CD4-positive, alpha-beta T cell treated with Interleukin-6 at 100 ng/mL for 8 hours (primary cell): ENCODE data around the gene GADD45A.

ENCODE experiments used
- DNase-seq: peaks from one replicate; pipeline ENCODE4 v3.0.0-alpha.2; 2020; ENCODE audit warnings: mixed read lengths, low spot score

GADD45A gene

DNA sequence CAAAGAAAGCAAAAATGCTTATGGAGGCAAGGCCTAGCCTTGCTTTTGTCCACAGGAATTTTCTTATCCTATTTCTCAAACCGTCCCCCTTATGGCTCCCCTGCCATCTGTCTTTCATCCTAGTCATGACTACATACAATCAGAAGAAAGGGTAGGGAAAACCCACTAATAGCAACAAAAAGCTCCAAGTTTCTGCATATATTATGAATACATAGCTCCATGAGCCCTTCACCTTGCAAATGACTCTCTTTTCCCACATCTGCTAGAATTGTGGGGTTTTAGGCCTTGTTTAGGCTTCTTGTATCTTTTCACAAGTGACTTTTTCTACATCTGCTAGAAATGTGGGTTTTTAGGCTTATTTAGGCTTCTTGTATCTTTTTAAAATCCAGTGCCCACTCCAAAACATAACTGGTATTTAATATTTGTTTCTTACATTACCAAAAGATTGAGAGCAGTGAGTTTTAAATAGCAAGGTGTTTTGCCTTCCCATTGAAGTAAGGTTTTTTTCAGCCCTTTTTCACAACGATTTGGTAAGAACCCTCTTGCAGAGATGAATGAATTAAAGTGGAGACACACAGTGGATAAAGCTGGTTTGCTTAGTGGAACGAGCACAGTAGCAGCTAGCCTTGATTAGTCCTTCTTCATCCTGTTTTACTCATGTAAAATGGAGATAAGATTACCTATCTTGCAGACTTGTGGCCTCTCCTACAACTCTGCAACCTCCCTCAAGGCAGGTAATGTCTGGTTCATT is 4.4 kb downstream of the GADD45A start:
- DNase-seq: no peak

DNA sequence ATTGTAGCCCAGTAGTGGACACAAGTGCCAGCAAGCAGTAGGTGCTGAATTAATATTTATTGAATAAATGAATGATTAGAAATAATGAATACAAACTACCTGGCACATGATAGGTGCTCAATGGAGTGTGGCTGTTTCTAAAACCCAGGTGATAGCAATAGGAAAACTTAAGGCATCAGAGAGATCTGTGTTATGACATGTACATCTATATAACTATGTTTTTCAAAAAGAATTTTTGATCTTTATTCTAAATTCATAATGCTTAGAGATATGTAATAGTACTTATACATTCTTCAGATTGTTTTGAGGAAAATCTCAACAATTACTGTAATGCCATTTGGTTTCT is 5.0 kb downstream of the GADD45A start:
- DNase-seq: no peak

DNA sequence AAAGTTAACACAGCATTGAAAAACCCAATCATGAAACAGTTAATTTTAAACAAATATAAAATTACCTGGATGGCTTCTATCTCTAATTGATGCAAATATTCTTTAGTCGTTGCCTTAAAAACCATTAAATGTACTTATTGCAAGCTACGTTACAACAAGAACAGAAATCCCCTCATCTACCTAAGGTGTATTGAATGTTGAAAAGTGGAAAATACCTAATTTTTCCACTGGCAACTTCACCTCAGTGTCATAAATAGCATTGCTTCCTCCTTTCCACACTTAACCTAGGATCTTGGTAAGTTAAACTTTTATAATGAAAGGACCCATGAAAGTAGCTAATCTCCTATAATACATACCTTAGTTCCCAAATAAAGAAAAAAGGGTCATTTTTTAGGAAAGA is 5.4 kb downstream of the GADD45A start:
- no peak for DNase-seq

DNA sequence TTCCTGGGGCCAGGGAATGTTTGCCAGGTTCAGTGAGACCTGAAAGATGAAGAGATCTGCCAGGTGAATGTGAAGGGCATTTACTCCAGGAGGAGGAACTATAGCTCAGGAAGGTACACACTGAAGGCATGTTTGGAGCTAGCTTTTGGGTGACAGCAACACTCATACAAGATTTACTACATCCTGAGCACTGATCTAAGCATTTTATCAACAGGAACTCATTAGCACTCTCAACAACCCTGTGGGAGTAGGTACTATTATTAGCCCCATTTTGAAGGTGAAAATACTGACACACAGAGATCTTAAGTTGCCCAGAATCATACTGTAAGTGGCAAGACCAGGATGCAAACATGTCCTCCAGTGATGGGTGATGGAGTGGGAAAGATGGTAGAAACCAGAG is 6.7 kb downstream of the GADD45A start:
- DNase-seq: no peak

DNA sequence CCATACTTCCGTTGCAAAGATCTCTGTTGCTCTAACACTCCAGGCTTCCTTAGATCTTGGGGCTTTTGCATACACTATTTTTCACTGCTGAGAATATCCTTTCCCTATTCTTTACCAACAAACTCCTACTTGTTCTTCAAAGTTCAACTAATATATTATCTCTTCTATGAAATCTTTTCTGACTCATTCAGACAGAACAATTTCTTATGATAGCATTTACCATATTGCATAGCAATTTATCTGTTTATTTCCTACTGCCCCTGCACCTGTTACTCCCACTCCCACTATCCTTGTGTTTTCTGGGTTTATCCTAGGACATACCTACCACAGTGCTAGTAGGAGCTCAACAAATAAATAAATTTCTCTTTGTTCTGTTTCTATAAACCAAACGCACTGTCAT is 11.0 kb downstream of the GADD45A start:
- no peak for DNase-seq

DNA sequence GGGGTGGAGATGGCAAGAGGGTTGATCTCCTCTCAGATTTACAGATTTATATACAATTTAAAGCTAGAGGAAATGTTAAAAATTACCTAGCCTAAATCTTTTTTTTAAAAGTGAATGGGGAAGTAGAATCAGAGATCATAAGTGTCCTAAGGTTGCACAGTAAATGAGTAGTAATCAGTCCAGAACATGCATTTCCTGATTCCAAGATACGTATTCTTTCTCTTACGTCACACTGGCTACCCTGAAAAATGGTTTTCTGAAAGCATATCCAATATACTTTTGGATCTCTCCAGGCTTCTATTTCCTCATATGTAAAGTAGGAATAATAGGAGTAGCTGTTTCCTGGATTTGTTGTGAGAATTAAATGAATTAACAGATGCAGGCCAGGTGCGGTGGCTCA is 11.7 kb downstream of the GADD45A start:
- DNase-seq: no peak

DNA sequence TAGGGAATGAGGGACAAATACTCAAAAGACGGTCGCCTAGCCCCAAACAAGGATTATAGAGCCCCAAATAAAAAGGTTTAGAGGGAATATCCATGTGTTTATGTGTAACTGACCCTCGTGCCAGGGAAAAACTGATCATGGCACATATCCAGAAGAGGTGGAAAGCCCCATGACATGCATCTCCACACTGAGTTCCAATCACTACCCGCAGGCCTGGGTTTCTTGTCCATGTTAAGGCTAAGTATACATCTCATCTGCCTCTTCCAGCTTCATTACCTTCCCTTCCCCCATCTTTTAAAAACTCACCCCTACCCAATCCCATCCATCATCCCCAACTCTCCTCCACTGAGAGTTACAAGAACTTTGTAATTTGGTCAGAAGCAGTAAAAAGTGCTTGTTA is 15.2 kb downstream of the GADD45A start:
- DNase-seq: no peak

DNA sequence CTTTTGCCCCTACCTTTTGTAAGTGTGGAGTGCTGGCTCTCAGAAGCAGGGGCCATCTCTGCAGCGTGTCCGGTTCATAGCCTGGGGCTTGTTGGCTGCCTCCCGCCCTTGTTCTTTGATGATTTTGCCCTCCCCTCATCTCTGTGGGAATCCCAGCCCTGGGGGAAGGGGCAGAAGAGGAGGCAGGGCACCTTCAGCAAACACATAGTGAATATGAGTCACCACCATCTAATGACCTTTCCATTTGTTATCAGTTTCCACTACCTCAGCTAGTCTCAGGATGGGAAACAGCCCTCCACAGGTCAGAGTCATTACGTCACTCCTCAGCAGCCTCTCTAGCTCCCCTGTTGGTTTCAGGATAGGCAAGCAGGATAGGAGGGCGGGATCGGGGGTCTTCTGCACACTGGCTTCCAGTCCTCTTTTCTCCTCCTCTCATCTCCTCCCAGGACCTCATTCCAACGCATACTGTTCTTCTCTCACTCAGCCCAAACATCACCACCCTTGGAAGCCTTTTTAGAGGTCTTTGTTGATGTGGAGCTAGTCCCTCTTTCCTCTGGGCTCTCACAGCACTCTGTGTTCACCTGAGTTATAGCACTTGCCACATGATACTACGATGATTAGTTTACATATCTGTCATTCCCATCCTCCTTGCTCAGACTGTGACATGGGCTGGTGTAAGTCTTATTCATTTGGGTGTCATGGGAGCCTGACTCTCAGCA is 15.8 kb downstream of the GADD45A start:
- DNase-seq: no peak

DNA sequence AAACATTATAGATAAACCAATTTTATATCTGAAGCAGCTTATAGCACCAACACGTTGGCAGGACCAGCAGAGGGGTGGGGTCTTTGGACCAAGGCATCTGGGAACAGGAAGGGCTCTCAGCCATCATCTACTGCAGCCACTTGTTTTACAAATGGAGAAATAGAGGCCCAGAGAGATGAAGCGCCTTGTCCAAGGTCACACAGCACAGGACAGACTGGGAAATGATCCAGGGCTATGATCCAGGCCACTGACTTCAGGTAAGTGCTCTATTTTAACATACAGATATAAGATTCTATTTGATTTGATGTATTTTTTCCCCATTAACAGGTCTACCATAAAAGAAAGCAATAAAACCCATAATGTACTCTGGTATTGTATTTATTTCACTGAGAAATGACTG is 16.9 kb downstream of the GADD45A start:
- DNase-seq: no peak

DNA sequence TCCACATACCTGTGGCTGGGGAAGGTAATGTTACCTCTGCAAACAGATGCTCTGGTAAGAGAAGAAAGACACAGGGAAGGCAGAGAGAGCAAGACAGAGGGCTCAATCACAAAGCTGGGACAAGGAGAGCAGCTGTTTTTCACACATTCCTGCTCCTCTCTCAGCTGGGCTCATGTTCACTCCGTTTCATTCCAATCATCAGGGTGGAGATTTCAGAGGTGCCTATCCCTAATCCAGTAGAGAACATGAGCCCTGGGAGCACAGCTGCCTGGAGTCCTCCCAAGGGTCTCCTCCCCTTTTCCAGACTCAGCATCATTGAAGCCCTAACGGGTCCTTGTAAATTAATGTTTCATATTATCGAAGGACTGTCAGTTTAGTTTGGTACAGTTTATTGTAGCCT is 19.4 kb downstream of the GADD45A start:
- DNase-seq: no peak

DNA sequence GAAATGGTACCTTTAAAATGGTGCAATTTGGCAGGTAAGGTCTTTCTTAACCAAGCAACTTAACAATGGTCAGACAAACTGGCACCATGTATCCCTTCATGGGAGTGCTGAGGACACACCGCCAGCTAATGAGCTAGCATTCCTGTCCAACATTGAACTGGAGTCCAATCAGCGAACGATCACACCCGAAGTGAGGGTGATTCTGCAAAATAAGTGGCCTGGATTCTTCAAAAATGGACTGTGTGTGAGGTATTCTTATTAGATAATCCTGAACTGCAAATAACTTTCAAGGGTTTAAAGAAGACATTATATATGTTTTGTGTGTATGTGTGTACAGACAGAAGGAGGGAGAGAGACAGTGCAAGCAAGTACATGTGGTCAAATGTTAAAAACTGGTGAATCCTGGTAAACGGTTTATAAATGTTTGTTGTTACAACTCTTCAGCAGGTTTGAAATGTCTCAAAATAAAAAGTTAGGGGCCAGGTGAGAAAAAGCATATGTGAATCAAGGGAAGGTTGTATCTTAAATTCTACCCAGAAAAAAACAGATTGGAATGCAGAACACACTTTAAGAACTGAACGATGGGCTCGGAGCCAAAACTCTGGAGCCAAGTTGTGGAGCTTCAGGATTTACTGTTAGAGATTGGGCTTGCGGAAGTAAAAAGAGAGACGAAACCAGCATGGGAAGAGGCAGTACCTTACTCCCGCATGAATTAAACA is 20.9 kb downstream of the GADD45A start:
- DNase-seq: no peak

DNA sequence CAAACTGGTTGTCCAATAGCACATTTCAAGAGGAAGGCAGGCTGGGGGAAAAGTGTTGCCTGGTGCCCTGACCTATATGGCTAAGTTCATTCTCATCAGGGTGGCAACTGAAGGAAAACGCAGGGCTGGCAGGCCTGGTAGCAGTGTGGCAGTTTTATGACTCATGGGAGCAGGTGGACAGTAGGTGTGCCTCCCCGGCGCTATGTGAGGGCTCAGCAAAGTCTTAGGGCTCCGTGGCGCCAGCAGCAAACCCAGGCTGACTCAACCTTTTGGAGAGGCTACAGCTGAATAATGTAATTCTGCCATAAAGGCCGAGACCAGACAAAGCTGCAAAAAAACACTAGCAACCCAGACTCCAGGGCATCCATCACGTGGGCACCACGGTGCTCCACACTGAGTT is 23.6 kb downstream of the GADD45A start:
- DNase-seq: no peak

DNA sequence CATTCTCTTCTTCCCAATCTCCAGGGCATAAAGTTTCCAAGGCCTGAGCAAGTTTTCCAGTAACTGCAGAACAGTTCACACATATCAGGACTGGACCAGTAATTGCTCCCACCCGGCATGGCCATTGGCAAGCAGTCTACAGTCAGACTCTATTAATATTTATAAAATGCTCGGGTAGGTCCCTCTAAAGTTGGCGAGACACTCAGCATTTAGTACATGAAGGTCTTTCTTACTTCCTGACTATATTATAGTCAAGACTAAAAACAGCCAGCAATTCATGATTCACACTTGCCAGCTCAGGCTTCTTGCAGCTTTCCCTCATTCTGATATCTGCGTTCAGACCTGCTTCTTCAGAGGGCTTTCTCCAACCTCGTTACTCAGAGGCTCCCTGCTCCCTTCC is 25.4 kb downstream of the GADD45A start:
- DNase-seq: no peak

DNA sequence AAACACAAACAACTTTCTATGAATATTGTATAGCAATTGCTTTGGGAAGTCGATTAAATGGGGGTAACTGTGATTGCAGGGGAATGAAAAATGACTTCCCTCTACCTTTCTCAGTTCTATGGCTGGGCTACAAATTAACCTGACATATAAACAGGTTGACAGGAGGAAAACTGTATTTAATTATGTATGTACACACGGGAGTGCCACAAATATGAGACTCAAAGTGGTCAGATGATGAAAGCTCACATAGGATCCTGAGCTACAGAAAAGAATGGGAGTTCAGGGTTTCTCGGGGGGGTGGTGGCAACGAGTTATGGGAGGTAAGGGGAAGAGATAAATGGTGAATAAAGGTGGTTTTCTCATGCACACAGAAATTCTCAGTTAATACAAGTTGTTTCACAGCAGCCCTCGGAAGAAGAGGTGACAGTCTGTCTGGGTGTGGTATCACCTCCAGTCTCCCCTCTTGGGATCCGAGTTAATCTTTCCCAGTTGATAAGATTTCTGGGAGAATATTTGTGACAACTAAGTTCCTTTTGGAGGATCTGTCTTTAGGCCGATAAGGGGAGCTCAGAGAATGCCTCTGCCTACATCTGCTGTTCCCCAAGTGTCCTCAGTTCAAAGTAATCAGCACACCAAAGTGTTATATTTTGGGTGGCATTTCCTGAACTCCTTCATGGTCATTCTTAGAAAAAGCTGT is 26.3 kb downstream of the GADD45A start:
- DNase-seq: no peak

DNA sequence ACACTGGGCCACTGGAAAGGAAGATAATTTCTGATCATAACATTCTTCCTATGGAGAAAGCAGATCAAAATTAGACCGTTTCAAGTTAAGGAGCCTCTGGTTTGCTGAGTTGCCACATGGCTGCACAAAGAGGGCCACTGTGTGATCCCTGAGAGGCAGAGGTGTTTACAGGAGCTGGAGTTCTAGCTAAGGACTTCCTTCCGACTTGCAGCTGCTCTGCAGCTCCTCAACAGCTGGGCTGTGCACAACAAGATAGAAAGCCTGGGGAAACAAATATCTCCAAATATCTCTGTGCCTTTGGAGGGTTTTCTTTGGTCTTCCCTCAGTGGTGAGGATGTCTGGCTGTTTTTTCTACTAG is 26.8 kb downstream of the GADD45A start:
- DNase-seq: no peak

DNA sequence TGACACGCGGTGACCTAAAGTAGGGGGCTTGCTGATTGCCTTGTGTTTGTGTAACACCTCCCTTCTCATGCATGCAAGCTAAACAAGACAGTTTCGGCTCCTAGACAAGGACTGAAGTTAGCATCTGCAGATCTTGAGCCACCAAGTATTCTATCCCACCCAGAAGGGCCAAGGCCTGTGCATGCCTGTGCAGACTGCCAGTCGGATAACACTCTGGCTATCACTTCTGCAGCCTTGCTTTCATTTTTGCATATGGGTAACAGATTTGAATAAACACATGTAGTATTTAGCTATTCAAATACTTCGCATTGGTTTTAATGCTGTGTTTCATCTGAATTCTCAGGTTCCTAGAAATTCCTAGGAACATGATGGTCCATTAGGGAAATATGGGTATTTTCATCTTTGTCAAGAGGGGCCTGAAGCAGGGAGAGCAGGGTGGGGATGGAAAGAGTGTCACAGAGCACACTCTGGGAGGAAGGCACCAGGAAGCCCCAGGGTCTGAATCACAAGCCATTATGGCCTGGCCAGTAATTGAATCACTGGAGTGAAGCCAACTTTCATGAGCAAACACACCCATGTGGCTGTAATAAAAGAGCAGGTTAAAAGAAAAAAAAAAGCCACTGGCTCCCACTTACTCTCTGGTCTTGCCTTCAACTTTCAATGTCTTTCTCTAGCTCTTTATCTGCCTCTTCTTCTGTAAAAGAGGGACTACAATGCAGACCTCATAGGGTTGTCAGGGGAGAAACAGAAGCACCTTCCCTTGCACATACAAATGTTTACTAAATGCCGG is 28.3 kb downstream of the GADD45A start:
- no peak for DNase-seq

DNA sequence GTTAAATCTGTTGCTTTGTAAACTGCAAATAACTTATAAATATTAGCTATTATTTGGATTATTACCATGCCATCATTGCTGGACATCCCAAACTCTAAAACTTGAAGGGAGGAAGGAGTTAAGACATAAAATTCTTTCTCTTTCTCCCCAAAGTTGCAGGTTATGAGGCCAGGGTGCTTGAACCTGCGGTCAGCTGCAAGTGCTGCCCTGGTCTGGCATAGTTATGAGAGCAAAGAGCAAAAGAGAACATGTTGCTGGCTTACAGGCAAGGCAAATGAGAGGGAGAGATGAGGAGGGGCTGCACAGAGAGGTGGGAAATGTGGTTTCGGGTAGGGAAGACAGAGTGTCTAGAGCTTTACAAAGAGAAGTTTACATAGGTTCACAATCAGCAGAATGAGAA is 30.8 kb downstream of the GADD45A start:
- DNase-seq: no peak

DNA sequence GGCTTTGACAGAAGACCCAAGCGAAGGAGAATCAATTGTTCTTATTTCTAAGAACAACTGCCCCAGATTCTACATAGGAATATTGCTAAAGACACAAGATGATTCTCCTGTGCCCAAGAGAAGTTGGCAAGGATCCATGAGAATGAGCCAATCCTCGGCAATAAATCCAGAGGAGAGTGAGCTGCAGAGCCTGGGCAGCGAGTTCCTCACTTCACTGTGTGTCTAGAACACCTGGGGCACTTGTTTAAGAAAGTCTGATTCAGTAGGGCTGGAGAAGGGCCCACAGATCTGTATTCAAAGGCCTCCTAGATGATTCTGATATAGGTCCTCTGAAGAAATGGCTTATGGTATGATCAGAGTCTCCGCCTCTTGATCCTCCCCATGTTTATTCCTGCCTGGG is 31.8 kb downstream of the GADD45A start:
- no peak for DNase-seq

DNA sequence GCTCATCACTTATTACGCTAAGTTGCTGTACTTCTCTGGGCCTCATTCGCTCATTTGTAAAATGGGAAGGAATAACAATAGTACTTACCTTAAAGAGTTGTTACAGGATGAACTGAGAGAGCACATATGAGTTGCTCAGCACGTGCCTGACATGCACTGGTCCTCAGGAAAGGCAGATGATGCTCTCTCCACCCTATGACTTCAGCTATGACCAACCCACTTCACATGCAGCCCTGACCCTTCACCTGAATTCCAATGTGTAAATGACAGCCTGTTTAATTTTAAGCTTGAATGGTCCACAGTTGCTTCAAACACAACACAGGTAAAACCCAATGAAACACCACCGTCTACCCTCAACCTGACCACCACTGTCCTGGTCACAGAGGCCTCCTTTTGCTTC is 32.9 kb downstream of the GADD45A start:
- no peak for DNase-seq

DNA sequence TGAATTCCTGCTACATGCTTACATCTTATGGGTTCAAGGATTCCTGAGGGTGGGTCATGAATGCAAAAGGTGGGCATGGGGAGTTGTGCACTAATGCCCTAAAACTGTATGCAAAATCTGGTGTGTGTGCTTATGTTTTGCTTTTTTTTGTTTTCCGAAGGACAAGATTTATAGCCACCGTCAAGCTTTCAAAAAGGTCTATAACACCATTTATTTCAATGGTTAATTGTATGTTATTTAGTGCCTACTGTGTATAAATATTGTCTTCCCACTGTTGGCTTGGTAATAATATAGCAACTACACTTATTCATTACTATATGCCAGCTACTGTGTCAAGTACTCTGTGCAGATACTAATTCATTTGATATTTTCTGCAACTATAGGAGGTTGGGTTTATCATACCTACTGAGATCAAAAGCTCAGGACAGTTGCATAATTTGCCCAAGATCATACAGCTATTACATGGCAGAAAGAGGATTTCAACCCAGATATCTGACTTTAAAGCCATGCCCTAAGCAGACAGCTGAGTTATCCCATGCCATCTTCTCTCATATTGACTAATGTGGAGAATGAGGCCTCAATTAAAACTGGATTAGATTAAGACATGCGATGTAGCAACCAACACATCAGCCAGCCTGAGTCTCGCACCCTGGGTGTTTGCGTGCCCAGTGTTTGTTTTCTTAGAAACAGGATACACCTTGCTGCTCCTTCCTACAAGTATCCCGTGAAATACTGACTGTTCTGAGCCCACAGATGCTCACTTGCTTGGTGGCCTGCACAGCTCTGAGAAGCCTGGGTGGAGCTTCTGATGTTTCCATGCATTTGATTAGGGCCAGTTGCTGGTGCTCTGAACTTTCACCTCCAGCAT is 34.6 kb downstream of the GADD45A start:
- DNase-seq: no peak

DNA sequence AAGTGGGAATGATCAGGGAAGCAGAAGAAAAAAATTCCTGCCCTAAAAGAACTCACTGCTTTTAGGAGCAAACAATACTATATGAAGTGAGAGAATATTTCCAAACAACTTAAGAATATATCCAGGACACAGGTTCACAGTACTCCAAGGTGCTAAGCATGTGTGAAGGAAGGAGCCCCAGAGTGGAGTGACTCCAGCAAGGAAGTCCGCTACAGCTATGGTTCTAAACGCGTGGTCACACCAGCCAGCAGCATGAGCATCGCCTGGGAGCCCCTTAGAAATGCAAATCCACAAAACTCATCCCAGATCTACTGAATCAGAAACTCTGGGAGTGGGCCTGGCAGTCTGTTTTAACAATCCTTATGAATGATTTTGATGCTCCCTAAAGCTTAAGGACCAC is 36.1 kb downstream of the GADD45A start:
- no peak for DNase-seq
